ENCODE results near the gene TNK2. TPM values are rescaled to one million over a fixed set of nuclear protein-coding genes. Genes with fewer than 3 reads are reported as not detected.

Gene TNK2
- total RNA-seq, 1 experiment from 2014 or later: 18.2 TPM

- ChIA-PET POLR2A (ENCODE audit: low non-redundant PET) (no interaction called here), CTCF (no interaction called here)
- no peak for DNase-seq (ENCODE audit: low spot score)
- BruUV-seq (replicated peaks): no TSS peak
- Histone ChIP-seq H3K9me3 (ENCODE audit: low read depth, low read length, poor library complexity, severe bottlenecking) (no peaks in the 10 kb centered on the region), H3K4me3 (ENCODE audit: low read depth, low read length, poor library complexity, severe bottlenecking) (no peak overlapping the region), H3K4me1 (ENCODE audit: insufficient read depth, low read length, poor library complexity, severe bottlenecking) (no peaks in the 10 kb centered on the region), H3K27ac (ENCODE audit: low read depth, low read length, poor library complexity, severe bottlenecking) (no peak overlapping the region), H3K27me3 (replicated peaks; ENCODE audit: insufficient read depth, low read depth, low read length, poor library complexity) (no peaks in the 10 kb centered on the region), H3K36me3 (ENCODE audit: insufficient read depth, low read length, poor library complexity, severe bottlenecking) (no peaks in the 10 kb centered on the region)
- TF ChIP-seq CTCF (conservative IDR thresholded peaks at IDR 0.05; ENCODE audit: low read depth, low read length): no peak
- no peak for TF ChIP-seq EZH2 (IDR thresholded peaks at IDR 0.05; ENCODE audit: borderline replicate concordance, low read depth, low read length, poor library complexity, severe bottlenecking)
- intact Hi-C loops (cut with micrococcal nuclease; ENCODE audit: unreplicated experiment): no loop called here
Measured at GRCh38 chr3:195829897-195830254, 78.5 kb downstream of the TNK2 start.

- Histone ChIP-seq H3K9me3 (ENCODE audit: low read depth, low read length, poor library complexity, severe bottlenecking) (no peaks in the 10 kb centered on the region), H3K27ac (ENCODE audit: low read depth, low read length, poor library complexity, severe bottlenecking) (no peak overlapping the region), H3K4me3 (ENCODE audit: low read depth, low read length, poor library complexity, severe bottlenecking) (no peak overlapping the region), H3K27me3 (replicated peaks; ENCODE audit: insufficient read depth, low read depth, low read length, poor library complexity) (no peaks in the 10 kb centered on the region), H3K36me3 (ENCODE audit: insufficient read depth, low read length, poor library complexity, severe bottlenecking) (no peaks in the 10 kb centered on the region), H3K4me1 (ENCODE audit: insufficient read depth, low read length, poor library complexity, severe bottlenecking) (no peaks in the 10 kb centered on the region)
- ChIA-PET POLR2A (ENCODE audit: low non-redundant PET) (no interaction called here), CTCF (no interaction called here)
- no peak for DNase-seq (ENCODE audit: low spot score)
- intact Hi-C loops (cut with micrococcal nuclease; ENCODE audit: unreplicated experiment): no loop called here
- no TSS peak for BruUV-seq (replicated peaks)
- TF ChIP-seq CTCF (conservative IDR thresholded peaks at IDR 0.05; ENCODE audit: low read depth, low read length) (no peak), EZH2 (IDR thresholded peaks at IDR 0.05; ENCODE audit: borderline replicate concordance, low read depth, low read length, poor library complexity, severe bottlenecking) (no peak)
Measured at GRCh38 chr3:195828762-195829161, 79.6 kb downstream of the TNK2 start.

- DNase-seq (ENCODE audit: low spot score): no peak
- intact Hi-C loops (cut with micrococcal nuclease; ENCODE audit: unreplicated experiment): no loop called here
Measured at GRCh38 chr3:195825857-195826804, 82.2 kb downstream of the TNK2 start.

More at GRCh38 chr3:195825857-195826804, 82.2 kb downstream of the TNK2 start:
- Histone ChIP-seq H3K4me1 (ENCODE audit: insufficient read depth, low read length, poor library complexity, severe bottlenecking) (no peaks in the 10 kb centered on the region), H3K9me3 (ENCODE audit: low read depth, low read length, poor library complexity, severe bottlenecking) (no peaks in the 10 kb centered on the region), H3K27ac (ENCODE audit: low read depth, low read length, poor library complexity, severe bottlenecking) (no peak overlapping the region), H3K4me3 (ENCODE audit: low read depth, low read length, poor library complexity, severe bottlenecking) (no peak overlapping the region), H3K27me3 (replicated peaks; ENCODE audit: insufficient read depth, low read depth, low read length, poor library complexity) (no peaks in the 10 kb centered on the region), H3K36me3 (ENCODE audit: insufficient read depth, low read length, poor library complexity, severe bottlenecking) (no peaks in the 10 kb centered on the region)
- BruUV-seq (replicated peaks): no TSS peak
- ChIA-PET POLR2A (ENCODE audit: low non-redundant PET) (no interaction called here), CTCF (no interaction called here)
- TF ChIP-seq CTCF (conservative IDR thresholded peaks at IDR 0.05; ENCODE audit: low read depth, low read length): no peak

Data from A673 (cell line).